Keratinocyte (primary cell): Measurements from ENCODE around the gene MTA1.

Source experiments
- EZH2 ChIP-seq: IDR thresholded peaks from one replicate; pipeline ENCODE4 v1.6.1; 2012; ENCODE audit warnings: inconsistent platforms, mild to moderate bottlenecking, low read length, moderate library complexity
- TF ChIP-seq, protein P1 (sequence below), 3 experiments: IDR thresholded peaks in 1 of 3; conservative IDR thresholded peaks in 1 of 3; optimal IDR thresholded peaks in 1 of 3; 2 replicates in 2 of 3; 3 replicates in 1 of 3; pipeline versions ENCODE3 to v1.5.1; 2011; ENCODE audit warnings: low read length in 3 of 3, mild to moderate bottlenecking in 3 of 3, moderate library complexity in 2 of 3, control low read depth in 1 of 3, inconsistent platforms in 1 of 3; ENCODE audit not compliant: insufficient read depth in 2 of 3; ENCODE audit errors: extremely low read depth in 1 of 3

DNA sequence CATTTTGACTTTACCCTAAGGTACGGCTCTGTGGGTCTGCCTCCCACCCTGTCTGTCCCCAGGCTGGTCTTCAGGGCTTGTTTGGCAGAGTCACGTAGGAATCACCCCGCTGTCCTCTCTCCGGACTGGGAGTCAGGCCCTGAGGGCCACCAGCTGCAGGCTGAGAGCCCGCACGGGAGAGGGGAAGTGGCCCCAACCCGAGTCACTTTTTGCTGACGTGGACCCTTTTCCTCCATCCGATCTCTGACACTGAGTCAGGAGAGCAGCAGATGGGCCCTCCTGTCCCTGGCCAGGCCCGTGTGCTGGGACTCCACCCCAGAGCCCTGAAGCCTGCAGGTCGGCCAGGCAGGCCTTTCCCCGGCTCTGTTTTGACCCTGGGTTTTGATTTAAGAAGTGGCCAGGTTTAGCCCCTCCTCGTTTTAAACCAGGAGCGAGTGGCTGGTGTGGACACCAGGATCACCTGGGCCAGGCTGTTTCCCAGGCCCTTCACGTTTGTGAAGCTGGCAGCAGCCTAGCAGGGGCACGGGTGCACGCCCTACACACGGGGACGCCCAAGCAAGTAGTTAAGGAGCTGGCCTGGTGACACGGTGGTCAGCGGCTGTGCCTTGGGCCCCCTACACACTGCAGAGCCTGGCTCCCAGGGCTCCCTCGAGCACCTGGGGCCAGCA lies 33.8 kb upstream of the MTA1 start:
- TF ChIP-seq EZH2, result no peak
- TF ChIP-seq, protein P1, sequence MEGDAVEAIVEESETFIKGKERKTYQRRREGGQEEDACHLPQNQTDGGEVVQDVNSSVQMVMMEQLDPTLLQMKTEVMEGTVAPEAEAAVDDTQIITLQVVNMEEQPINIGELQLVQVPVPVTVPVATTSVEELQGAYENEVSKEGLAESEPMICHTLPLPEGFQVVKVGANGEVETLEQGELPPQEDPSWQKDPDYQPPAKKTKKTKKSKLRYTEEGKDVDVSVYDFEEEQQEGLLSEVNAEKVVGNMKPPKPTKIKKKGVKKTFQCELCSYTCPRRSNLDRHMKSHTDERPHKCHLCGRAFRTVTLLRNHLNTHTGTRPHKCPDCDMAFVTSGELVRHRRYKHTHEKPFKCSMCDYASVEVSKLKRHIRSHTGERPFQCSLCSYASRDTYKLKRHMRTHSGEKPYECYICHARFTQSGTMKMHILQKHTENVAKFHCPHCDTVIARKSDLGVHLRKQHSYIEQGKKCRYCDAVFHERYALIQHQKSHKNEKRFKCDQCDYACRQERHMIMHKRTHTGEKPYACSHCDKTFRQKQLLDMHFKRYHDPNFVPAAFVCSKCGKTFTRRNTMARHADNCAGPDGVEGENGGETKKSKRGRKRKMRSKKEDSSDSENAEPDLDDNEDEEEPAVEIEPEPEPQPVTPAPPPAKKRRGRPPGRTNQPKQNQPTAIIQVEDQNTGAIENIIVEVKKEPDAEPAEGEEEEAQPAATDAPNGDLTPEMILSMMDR (optimal IDR thresholded peaks at IDR 0.05 in 1 of 3, IDR thresholded peaks at IDR 0.05 in 1 of 3, conservative IDR thresholded peaks at IDR 0.05 in 1 of 3; ENCODE audit: extremely low read depth in 1 of 3, insufficient read depth in 2 of 3, low read length in 3 of 3), result no peak
